ENCODE data around the gene MED25. TPM values are rescaled to one million over a fixed set of nuclear protein-coding genes. Genes with fewer than 3 reads are reported as not detected.

The MED25 gene
- total and polyA plus RNA-seq, 2 of the 8 experiments (the other 6 are each of a cell fraction or from before 2014, with no cell fraction given): 21.6 to 71.4 TPM

GRCh38 chr19:49770529-49770928, 47.6 kb upstream of the MED25 start:
- ChIA-PET POLR2A (ENCODE audit: partially characterized antibody) (interaction anchor here (0.9 kb wide), 1 partner anchor 23 kb away, joined by 4 read pairs; no protein-coding TSS in a partner anchor), CTCF (ENCODE audit: partially characterized antibody) (no interaction called here)
- DNase-seq (ENCODE audit: low read depth in 1 of 2, low spot score in 2 of 2) (no peak), FAIRE-seq (no peak)
- no peak overlapping the region for H3K27ac ChIP-seq (ENCODE audit: low read depth, low read length)
- no peak overlapping the region for H3K23ac ChIP-seq (ENCODE audit: insufficient read length)
- no peak overlapping the region for H2AK5ac ChIP-seq (ENCODE audit: low read depth, low read length)
- no peak overlapping the region for H4K5ac ChIP-seq (ENCODE audit: insufficient read length, low read depth, low read length)
- peaks cover 2 to 7% of the 10 kb centered on the region in 2 experiments for H4K20me1 ChIP-seq (replicated peaks in 1 of 2; ENCODE audit: control insufficient read depth in 1 of 2, insufficient read depth in 2 of 2, low read length in 2 of 2)
- no peak overlapping the region for H2AFZ ChIP-seq (ENCODE audit: low read length)
- no peaks in the 10 kb centered on the region for H3K27me3 ChIP-seq (replicated peaks in 1 of 4; ENCODE audit: control insufficient read depth in 3 of 4, extremely low read depth in 1 of 4, insufficient read depth in 3 of 4, low read length in 3 of 4)
- H3K79me2 ChIP-seq (ENCODE audit: control insufficient read depth in 1 of 2, insufficient read depth in 2 of 2, low read length in 2 of 2): peaks cover 0 to 24% of the 10 kb centered on the region in 2 experiments; a peak in 2 of 4 replicates
- no peak overlapping the region for H3K4me3 ChIP-seq (ENCODE audit: extremely low read depth in 1 of 4, insufficient read depth in 2 of 4, low read depth in 3 of 4, low read length in 4 of 4)
- no peak overlapping the region for H2BK20ac ChIP-seq (ENCODE audit: low read length)
- no peak overlapping the region for H3K18ac ChIP-seq (ENCODE audit: extremely low read depth, low read length)
- no peaks in the 10 kb centered on the region; a peak in 1 of 8 replicates for H3K36me3 ChIP-seq (ENCODE audit: control insufficient read depth in 2 of 4, insufficient read depth in 4 of 4, low read length in 3 of 4)
- no peaks in the 10 kb centered on the region for H3K9me3 ChIP-seq (ENCODE audit: insufficient read depth in 2 of 2, low read depth in 1 of 2, low read length in 1 of 2)
- no peak overlapping the region for H3K4me2 ChIP-seq (ENCODE audit: insufficient read depth in 1 of 2, low read depth in 2 of 2, low read length in 2 of 2)
- H3K14ac ChIP-seq (ENCODE audit: insufficient read length): no peak overlapping the region
- TF ChIP-seq RNF2 (IDR thresholded peaks at IDR 0.05; ENCODE audit: borderline replicate concordance, low read depth, low read length, missing control alignments, poor library complexity, severe bottlenecking): no peak
- no peak for TF ChIP-seq BCL11A (IDR thresholded peaks at IDR 0.05; ENCODE audit: low read depth in 2 of 2, low read length in 2 of 2)
- TF ChIP-seq TAF1 (IDR thresholded peaks at IDR 0.05; ENCODE audit: low read depth, low read length): no peak
- H2BK15ac ChIP-seq (ENCODE audit: low read length): no peak overlapping the region
- peaks cover 0 to 7% (median 2%) of the 10 kb centered on the region in 4 experiments; a peak in 4 of 7 replicates for H3K4me1 ChIP-seq (replicated peaks in 1 of 4; ENCODE audit: control insufficient read depth in 3 of 4, insufficient read depth in 4 of 4, low read length in 3 of 4)
- no peak overlapping the region for H3K4ac ChIP-seq (replicated peaks; ENCODE audit: insufficient read length, low read depth, low read length)
- peaks cover 11% of the 10 kb centered on the region for H3K23me2 ChIP-seq (ENCODE audit: low read depth, low read length)
- no peak overlapping the region for H4K91ac ChIP-seq (replicated peaks; ENCODE audit: insufficient read length, low read length)
- no peak overlapping the region for H4K8ac ChIP-seq (ENCODE audit: extremely low read depth, insufficient read depth, low read length)
- no peak overlapping the region for H2BK120ac ChIP-seq (replicated peaks; ENCODE audit: low read depth, low read length)
- WGBS, 2 experiments (ENCODE audit: extremely low coverage in 1 of 2, insufficient coverage in 1 of 2, insufficient read length in 1 of 2, insufficient replicate concordance in 2 of 2, low coverage in 1 of 2, low lambda C conversion rate in 2 of 2, missing lambda C conversion rate in 1 of 2): 93% methylated on average over 8 of the region's 8 CpGs; no CpG with 5 or more reads in 1 of the 2 experiments
- H3K9ac ChIP-seq (replicated peaks in 1 of 4; ENCODE audit: extremely low read depth in 1 of 4, low read depth in 3 of 4, low read length in 3 of 4): no peak overlapping the region; a peak in 1 of 7 replicates
- no peak overlapping the region for H2BK12ac ChIP-seq (ENCODE audit: low read depth, low read length)
- peaks cover 30% of the 10 kb centered on the region for H3K79me1 ChIP-seq (ENCODE audit: low read depth, low read length)
- no peak overlapping the region for H2BK5ac ChIP-seq (ENCODE audit: low read depth, low read length)
- H3K56ac ChIP-seq (replicated peaks; ENCODE audit: insufficient read length, low read depth, low read length): no peak overlapping the region
